Measurements from ENCODE around the gene KLHL34.

The KLHL34 gene

DNA sequence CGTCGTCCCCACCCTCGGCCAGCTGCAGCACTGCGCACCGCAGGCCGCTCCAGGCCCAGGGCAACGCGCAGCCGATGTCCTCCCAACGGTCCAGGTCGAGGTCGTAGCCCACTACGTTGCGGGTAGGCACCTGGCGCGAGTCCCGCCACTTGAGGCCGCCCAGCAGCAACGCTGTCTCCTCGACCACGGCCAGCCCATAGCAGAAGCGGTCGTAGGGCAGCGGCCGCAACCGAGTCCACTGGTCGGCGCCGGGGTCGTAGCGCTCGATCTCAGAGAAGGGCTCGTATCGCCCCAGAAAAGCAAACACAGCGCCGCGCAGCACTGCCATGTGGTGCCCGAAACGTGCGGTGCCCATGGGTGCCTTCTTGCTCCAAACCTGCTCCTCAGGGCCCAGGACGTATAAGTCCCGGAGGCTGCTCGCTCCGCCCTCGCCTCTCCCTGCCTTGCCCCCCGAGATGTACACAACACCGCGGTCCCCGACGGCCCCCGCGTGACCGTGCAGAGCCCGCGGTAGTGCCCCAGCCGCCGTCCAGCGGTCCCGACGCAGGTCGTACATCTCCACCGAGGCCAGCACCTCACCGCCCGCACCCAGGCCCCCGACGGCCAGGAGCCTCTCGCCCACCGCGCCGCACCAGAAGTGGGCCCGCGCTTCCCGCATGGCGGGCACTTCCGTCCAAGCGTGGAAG is 2.1 kb downstream of the KLHL34 start (continued):
- TF ChIP-seq, protein P1, sequence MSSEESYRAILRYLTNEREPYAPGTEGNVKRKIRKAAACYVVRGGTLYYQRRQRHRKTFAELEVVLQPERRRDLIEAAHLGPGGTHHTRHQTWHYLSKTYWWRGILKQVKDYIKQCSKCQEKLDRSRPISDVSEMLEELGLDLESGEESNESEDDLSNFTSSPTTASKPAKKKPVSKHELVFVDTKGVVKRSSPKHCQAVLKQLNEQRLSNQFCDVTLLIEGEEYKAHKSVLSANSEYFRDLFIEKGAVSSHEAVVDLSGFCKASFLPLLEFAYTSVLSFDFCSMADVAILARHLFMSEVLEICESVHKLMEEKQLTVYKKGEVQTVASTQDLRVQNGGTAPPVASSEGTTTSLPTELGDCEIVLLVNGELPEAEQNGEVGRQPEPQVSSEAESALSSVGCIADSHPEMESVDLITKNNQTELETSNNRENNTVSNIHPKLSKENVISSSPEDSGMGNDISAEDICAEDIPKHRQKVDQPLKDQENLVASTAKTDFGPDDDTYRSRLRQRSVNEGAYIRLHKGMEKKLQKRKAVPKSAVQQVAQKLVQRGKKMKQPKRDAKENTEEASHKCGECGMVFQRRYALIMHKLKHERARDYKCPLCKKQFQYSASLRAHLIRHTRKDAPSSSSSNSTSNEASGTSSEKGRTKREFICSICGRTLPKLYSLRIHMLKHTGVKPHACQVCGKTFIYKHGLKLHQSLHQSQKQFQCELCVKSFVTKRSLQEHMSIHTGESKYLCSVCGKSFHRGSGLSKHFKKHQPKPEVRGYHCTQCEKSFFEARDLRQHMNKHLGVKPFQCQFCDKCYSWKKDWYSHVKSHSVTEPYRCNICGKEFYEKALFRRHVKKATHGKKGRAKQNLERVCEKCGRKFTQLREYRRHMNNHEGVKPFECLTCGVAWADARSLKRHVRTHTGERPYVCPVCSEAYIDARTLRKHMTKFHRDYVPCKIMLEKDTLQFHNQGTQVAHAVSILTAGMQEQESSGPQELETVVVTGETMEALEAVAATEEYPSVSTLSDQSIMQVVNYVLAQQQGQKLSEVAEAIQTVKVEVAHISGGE (tag by site-specific recombination; conservative IDR thresholded peaks at IDR 0.05; ENCODE audit: low read depth) = no peak
- no peak for TF ChIP-seq ZNF791 (tag by site-specific recombination; IDR thresholded peaks at IDR 0.05)
- no peak for TF ChIP-seq SP3 (tag by site-specific recombination; IDR thresholded peaks at IDR 0.05)
- TF ChIP-seq, protein P2, sequence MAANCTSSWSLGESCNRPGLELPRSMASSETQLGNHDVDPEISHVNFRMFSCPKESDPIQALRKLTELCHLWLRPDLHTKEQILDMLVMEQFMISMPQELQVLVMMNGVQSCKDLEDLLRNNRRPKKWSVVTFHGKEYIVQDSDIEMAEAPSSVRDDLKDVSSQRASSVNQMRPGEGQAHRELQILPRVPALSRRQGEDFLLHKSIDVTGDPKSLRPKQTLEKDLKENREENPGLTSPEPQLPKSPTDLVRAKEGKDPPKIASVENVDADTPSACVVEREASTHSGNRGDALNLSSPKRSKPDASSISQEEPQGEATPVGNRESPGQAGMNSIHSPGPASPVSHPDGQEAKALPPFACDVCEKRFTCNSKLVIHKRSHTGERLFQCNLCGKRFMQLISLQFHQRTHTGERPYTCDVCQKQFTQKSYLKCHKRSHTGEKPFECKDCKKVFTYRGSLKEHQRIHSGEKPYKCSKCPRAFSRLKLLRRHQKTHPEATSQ (tag by site-specific recombination; IDR thresholded peaks at IDR 0.05) = no peak
- TF ChIP-seq YY1 (tag by site-specific recombination; IDR thresholded peaks at IDR 0.05) = no peak
- TF ChIP-seq, protein P3, sequence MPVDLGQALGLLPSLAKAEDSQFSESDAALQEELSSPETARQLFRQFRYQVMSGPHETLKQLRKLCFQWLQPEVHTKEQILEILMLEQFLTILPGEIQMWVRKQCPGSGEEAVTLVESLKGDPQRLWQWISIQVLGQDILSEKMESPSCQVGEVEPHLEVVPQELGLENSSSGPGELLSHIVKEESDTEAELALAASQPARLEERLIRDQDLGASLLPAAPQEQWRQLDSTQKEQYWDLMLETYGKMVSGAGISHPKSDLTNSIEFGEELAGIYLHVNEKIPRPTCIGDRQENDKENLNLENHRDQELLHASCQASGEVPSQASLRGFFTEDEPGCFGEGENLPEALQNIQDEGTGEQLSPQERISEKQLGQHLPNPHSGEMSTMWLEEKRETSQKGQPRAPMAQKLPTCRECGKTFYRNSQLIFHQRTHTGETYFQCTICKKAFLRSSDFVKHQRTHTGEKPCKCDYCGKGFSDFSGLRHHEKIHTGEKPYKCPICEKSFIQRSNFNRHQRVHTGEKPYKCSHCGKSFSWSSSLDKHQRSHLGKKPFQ (tag by site-specific recombination; IDR thresholded peaks at IDR 0.05) = no peak
- TF ChIP-seq ZNF621 (tag by site-specific recombination; IDR thresholded peaks at IDR 0.05) = no peak
- TF ChIP-seq, protein P4, sequence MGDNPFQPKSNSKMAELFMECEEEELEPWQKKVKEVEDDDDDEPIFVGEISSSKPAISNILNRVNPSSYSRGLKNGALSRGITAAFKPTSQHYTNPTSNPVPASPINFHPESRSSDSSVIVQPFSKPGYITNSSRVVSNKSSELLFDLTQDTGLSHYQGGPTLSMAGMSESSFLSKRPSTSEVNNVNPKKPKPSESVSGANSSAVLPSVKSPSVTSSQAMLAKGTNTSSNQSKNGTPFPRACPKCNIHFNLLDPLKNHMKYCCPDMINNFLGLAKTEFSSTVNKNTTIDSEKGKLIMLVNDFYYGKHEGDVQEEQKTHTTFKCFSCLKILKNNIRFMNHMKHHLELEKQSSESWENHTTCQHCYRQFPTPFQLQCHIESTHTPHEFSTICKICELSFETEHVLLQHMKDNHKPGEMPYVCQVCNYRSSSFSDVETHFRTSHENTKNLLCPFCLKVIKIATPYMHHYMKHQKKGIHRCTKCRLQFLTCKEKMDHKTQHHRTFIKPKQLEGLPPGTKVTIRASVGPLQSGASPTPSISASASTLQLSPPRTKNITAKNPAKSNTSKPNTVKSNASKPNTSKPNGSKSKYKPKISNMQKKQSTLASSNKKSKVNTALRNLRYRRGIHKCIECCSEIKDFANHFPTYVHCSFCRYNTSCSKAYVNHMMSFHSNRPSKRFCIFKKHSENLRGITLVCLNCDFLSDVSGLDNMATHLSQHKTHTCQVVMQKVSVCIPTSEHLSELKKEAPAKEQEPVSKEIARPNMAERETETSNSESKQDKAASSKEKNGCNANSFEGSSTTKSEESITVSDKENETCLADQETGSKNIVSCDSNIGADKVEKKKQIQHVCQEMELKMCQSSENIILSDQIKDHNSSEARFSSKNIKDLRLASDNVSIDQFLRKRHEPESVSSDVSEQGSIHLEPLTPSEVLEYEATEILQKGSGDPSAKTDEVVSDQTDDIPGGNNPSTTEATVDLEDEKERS (tag by site-specific recombination; IDR thresholded peaks at IDR 0.05) = no peak

DNA sequence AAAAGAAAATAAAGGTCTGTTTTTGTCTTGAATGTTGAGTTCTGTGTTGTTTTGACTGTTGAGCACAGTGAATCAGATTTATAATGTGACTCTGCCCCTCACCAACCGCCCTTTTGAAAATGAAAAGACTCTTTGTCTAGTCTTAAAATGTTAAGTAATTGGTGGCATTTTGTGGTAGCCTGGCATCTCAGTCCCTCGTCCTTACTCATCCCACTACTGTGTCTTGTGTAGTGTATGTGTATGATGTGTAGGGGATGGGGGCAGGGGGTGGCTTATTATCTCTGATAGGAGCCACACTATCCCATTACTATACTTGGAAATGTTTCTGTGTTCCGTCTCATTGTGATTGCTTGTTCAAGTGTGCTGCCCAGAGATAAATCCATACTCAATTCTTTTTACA is 12.2 kb downstream of the KLHL34 start:
- no peak overlapping the region for H3K4me3 ChIP-seq (ENCODE audit: low read depth, low read length)
- no peak overlapping the region for H3K27ac ChIP-seq (ENCODE audit: extremely low read depth, low read depth, low read length)
- POLR2A ChIA-PET = no interaction called here
- no peaks in the 10 kb centered on the region for H3K36me3 ChIP-seq (ENCODE audit: control insufficient read depth in 2 of 2, insufficient read depth in 1 of 2, low read length in 2 of 2)
- H3K9me3 ChIP-seq (ENCODE audit: control insufficient read depth, insufficient read depth, low read depth, low read length) = no peaks in the 10 kb centered on the region
- CTCF ChIA-PET = interaction anchor here (0.6 kb wide), 2 partner anchors 27 to 90 kb away, joined by 3 read pairs; no protein-coding TSS in a partner anchor
- H3K4me1 ChIP-seq (ENCODE audit: control insufficient read depth, insufficient read depth, low read length) = no peaks in the 10 kb centered on the region
- TF ChIP-seq ZNF155 (tag by site-specific recombination; IDR thresholded peaks at IDR 0.05) (no peak), ZNF670 (tag by site-specific recombination; IDR thresholded peaks at IDR 0.05; ENCODE audit: low read depth) (no peak), ZNF585B (tag by site-specific recombination; IDR thresholded peaks at IDR 0.05) (no peak), ZNF660 (tag by site-specific recombination; IDR thresholded peaks at IDR 0.05) (no peak), ZNF433 (tag by site-specific recombination; IDR thresholded peaks at IDR 0.05; ENCODE audit: low read depth) (no peak)
- TF ChIP-seq, protein P5, sequence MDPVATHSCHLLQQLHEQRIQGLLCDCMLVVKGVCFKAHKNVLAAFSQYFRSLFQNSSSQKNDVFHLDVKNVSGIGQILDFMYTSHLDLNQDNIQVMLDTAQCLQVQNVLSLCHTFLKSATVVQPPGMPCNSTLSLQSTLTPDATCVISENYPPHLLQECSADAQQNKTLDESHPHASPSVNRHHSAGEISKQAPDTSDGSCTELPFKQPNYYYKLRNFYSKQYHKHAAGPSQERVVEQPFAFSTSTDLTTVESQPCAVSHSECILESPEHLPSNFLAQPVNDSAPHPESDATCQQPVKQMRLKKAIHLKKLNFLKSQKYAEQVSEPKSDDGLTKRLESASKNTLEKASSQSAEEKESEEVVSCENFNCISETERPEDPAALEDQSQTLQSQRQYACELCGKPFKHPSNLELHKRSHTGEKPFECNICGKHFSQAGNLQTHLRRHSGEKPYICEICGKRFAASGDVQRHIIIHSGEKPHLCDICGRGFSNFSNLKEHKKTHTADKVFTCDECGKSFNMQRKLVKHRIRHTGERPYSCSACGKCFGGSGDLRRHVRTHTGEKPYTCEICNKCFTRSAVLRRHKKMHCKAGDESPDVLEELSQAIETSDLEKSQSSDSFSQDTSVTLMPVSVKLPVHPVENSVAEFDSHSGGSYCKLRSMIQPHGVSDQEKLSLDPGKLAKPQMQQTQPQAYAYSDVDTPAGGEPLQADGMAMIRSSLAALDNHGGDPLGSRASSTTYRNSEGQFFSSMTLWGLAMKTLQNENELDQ (tag by site-specific recombination; IDR thresholded peaks at IDR 0.05; ENCODE audit: low read depth) = no peak
- TF ChIP-seq, protein P6, sequence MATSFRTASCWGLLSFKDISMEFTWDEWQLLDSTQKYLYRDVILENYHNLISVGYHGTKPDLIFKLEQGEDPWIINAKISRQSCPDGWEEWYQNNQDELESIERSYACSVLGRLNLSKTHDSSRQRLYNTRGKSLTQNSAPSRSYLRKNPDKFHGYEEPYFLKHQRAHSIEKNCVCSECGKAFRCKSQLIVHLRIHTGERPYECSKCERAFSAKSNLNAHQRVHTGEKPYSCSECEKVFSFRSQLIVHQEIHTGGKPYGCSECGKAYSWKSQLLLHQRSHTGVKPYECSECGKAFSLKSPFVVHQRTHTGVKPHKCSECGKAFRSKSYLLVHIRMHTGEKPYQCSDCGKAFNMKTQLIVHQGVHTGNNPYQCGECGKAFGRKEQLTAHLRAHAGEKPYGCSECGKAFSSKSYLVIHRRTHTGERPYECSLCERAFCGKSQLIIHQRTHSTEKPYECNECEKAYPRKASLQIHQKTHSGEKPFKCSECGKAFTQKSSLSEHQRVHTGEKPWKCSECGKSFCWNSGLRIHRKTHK (tag by site-specific recombination; IDR thresholded peaks at IDR 0.05) = no peak

Data from HEK293 (cell line).